GM19395 (cell line): ENCODE results near the gene CYP2J2.
"Not testable (repeated sequence)": the region's sequence is repeated elsewhere in the genome, so short reads cannot be mapped to it uniquely, and the experiment has no call there.

ENCODE experiments used
- ATAC-seq: cut with Tn5 transposase; IDR thresholded peaks from one replicate; pipeline ENCODE4 v1.9.1; 2021; ENCODE audit warnings: mild to moderate bottlenecking, moderate library complexity; ENCODE audit not compliant: unreplicated experiment

The CYP2J2 gene

GRCh38 chr1:59921258-59921899 is 5.2 kb downstream of the CYP2J2 start:
- ATAC-seq, result not testable (repeated sequence)

GRCh38 chr1:59919746-59920145 is 6.8 kb downstream of the CYP2J2 start:
- ATAC-seq, result no peak

GRCh38 chr1:59917785-59918180 is 8.8 kb downstream of the CYP2J2 start:
- ATAC-seq, result no peak

GRCh38 chr1:59917026-59917784 is 9.4 kb downstream of the CYP2J2 start:
- no peak for ATAC-seq

GRCh38 chr1:59915516-59915915 is 11.1 kb downstream of the CYP2J2 start:
- ATAC-seq, result no peak

- not testable (repeated sequence) for ATAC-seq
These were observed 11.7 kb downstream of the CYP2J2 start for GRCh38 chr1:59914791-59915286.

- no peak for ATAC-seq
These were observed 17.9 kb downstream of the CYP2J2 start for GRCh38 chr1:59908682-59909081.

GRCh38 chr1:59908084-59908483 is 18.5 kb downstream of the CYP2J2 start:
- no peak for ATAC-seq

GRCh38 chr1:59906931-59907330 is 19.6 kb downstream of the CYP2J2 start:
- no peak for ATAC-seq

GRCh38 chr1:59903141-59903754 is 23.3 kb downstream of the CYP2J2 start:
- peak; percentile 85 for ATAC-seq

GRCh38 chr1:59901770-59902388 is 24.7 kb downstream of the CYP2J2 start:
- ATAC-seq, result no peak

GRCh38 chr1:59900640-59901039 is 25.9 kb downstream of the CYP2J2 start:
- ATAC-seq, result no peak

GRCh38 chr1:59898927-59899326 is 27.6 kb downstream of the CYP2J2 start:
- ATAC-seq, result no peak

GRCh38 chr1:59897165-59897564 is 29.4 kb downstream of the CYP2J2 start:
- no peak for ATAC-seq

- ATAC-seq, result no peak
These were observed 33.4 kb downstream of the CYP2J2 start for GRCh38 chr1:59892841-59893811.

GRCh38 chr1:59885160-59885832 is 41.3 kb downstream of the CYP2J2 start:
- ATAC-seq, result no peak

GRCh38 chr1:59880735-59881134 is 45.8 kb downstream of the CYP2J2 start:
- no peak for ATAC-seq

GRCh38 chr1:59879996-59880505 is 46.5 kb downstream of the CYP2J2 start:
- no peak for ATAC-seq

- ATAC-seq, result peak; percentile 63
These were observed 47.0 kb downstream of the CYP2J2 start for GRCh38 chr1:59879574-59879973.
